Neuronal stem cell (in vitro differentiated cells): ENCODE measurements around the gene GP1BA. TPM values are rescaled to one million over a fixed set of nuclear protein-coding genes. Genes with fewer than 3 reads are reported as not detected.

ENCODE experiments used
- DNase-seq: peaks from one replicate; pipeline ENCODE4 v3.0.0-alpha.2; 2013; ENCODE audit warnings: low spot score
- H2AFZ ChIP-seq: one replicate; pipeline ENCODE4 v1.6.1; 2013; ENCODE audit warnings: mild to moderate bottlenecking, low read length, inconsistent platforms
- H2AK5ac ChIP-seq: 2 replicates; pipeline ENCODE4 v1.6.1; 2013; ENCODE audit warnings: low read depth, mild to moderate bottlenecking, inconsistent platforms, low read length, moderate library complexity, mixed read lengths
- H2BK120ac ChIP-seq: 2 replicates; pipeline ENCODE4 v1.6.1; 2013; ENCODE audit warnings: low read depth, mild to moderate bottlenecking, inconsistent platforms, low read length, moderate library complexity, mixed read lengths
- H2BK12ac ChIP-seq: one replicate; pipeline ENCODE4 v1.6.1; 2013; ENCODE audit warnings: low read length, inconsistent platforms
- H2BK15ac ChIP-seq: 2 replicates; pipeline ENCODE4 v1.6.1; 2013; ENCODE audit warnings: mild to moderate bottlenecking, low read length, inconsistent platforms, mixed read lengths
- H2BK5ac ChIP-seq: one replicate; pipeline ENCODE4 v1.6.1; 2013; ENCODE audit warnings: inconsistent platforms, mild to moderate bottlenecking, low read length, moderate library complexity
- H3K14ac ChIP-seq: one replicate; pipeline ENCODE4 v1.6.1; 2013; ENCODE audit warnings: low read length, inconsistent platforms
- H3K18ac ChIP-seq: 2 replicates; pipeline ENCODE4 v1.6.1; 2013; ENCODE audit warnings: low read length, inconsistent platforms
- H3K23ac ChIP-seq: 2 replicates; pipeline ENCODE4 v1.6.1; 2013; ENCODE audit warnings: low read depth, mild to moderate bottlenecking, mixed read lengths, low read length, inconsistent platforms; ENCODE audit not compliant: poor library complexity
- H3K27ac ChIP-seq: replicated peaks from 3 replicates; pipeline ENCODE4 v1.5.1; 2013; ENCODE audit warnings: low read length, inconsistent platforms
- H3K27me3 ChIP-seq, 3 experiments: 2 replicates each; pipeline ENCODE4 v1.6.1; 2013; ENCODE audit warnings: low read length in 3 of 3, mild to moderate bottlenecking in 2 of 3, inconsistent platforms in 1 of 3, low read depth in 1 of 3, mixed read lengths in 1 of 3, moderate library complexity in 1 of 3; ENCODE audit not compliant: control insufficient read depth in 3 of 3, insufficient read depth in 3 of 3
- H3K36me3 ChIP-seq, 2 donors: replicated peaks in 1 of 2; 2 replicates each; pipeline ENCODE4 v1.6.1; 2013; ENCODE audit warnings: low read length in 2 of 2; ENCODE audit not compliant: control insufficient read depth in 2 of 2, insufficient read depth in 2 of 2
- H3K4ac ChIP-seq: 2 replicates; pipeline ENCODE4 v1.6.1; 2013; ENCODE audit warnings: inconsistent platforms, mild to moderate bottlenecking, low read length, moderate library complexity
- H3K4me1 ChIP-seq, 2 donors: 1 replicate in 1 of 2; 2 replicates in 1 of 2; pipeline ENCODE4 v1.6.1; 2013; ENCODE audit warnings: low read length in 2 of 2, low read depth in 1 of 2; ENCODE audit not compliant: control insufficient read depth in 2 of 2, insufficient read depth in 1 of 2
- H3K4me2 ChIP-seq: one replicate; pipeline ENCODE4 v1.6.1; 2013; ENCODE audit warnings: mild to moderate bottlenecking, low read length, inconsistent platforms; ENCODE audit not compliant: insufficient read depth, poor library complexity, severe bottlenecking
- H3K4me3 ChIP-seq, 2 donors: 2 replicates each; pipeline ENCODE4 v1.5.1; 2013; ENCODE audit warnings: low read length in 2 of 2, mild to moderate bottlenecking in 2 of 2, inconsistent platforms in 1 of 2, moderate library complexity in 1 of 2
- H3K79me1 ChIP-seq: one replicate; pipeline ENCODE4 v1.6.1; 2013; ENCODE audit warnings: low read depth, mild to moderate bottlenecking, inconsistent platforms, low read length, moderate library complexity
- H3K9ac ChIP-seq: one replicate; pipeline ENCODE4 v1.6.1; 2013; ENCODE audit warnings: mild to moderate bottlenecking, low read depth, low read length, inconsistent platforms; ENCODE audit not compliant: poor library complexity
- H3K9me3 ChIP-seq, 2 donors: replicated peaks in 1 of 2; 2 replicates each; pipeline versions ENCODE3 to v1.6.1; 2013; ENCODE audit warnings: low read length in 2 of 2, mild to moderate bottlenecking in 2 of 2, inconsistent platforms in 1 of 2, low read depth in 1 of 2, mixed read lengths in 1 of 2, moderate library complexity in 1 of 2; ENCODE audit not compliant: control insufficient read depth in 2 of 2, insufficient read depth in 1 of 2
- H4K8ac ChIP-seq: one replicate; pipeline ENCODE4 v1.6.1; 2013; ENCODE audit warnings: low read depth, mild to moderate bottlenecking, inconsistent platforms, low read length, moderate library complexity
- H4K91ac ChIP-seq: one replicate; pipeline ENCODE4 v1.6.1; 2013; ENCODE audit warnings: low read length, low read depth, mild to moderate bottlenecking, inconsistent platforms; ENCODE audit not compliant: poor library complexity
- WGBS, 2 donors: extraction: QIAGEN DNeasy Blood & Tissue Kit; methylation state at CpG; one replicate each; pipeline ENCODE4 v1.1.7; 2013; ENCODE audit warnings: missing lambda C conversion rate in 2 of 2, mixed read lengths in 1 of 2; ENCODE audit not compliant: insufficient read length in 2 of 2, insufficient replicate concordance in 1 of 2; ENCODE audit errors: extremely low coverage in 2 of 2; 5-methylcytosine and 5-hydroxymethylcytosine counted together
- small RNA-seq: library from polyadenylated mRNA; stranded (forward); fragments of <200 nt; extraction: miRNeasy Mini kit (QIAGEN cat#:217004); gene quantifications from one replicate; pipeline ENCODE3, GENCODE V24; 2013; ENCODE audit not compliant: insufficient read depth

The GP1BA gene

GRCh38 chr17:4978726-4979125 is 46.6 kb downstream of the GP1BA start:
- Histone ChIP-seq H3K27ac (no peak overlapping the region), H3K27me3 (no peaks in the 10 kb centered on the region), H3K4ac (no peak overlapping the region), H2BK15ac (no peak overlapping the region), H2BK120ac (no peak overlapping the region), H2BK5ac (no peak overlapping the region), H3K9me3 (peaks cover 0 to 1% of the 10 kb centered on the region in 2 donors), H3K23ac (no peak overlapping the region), H4K91ac (no peak overlapping the region), H3K9ac (no peak overlapping the region), H3K36me3 (peaks cover 0 to 5% of the 10 kb centered on the region in 2 donors), H3K18ac (no peak overlapping the region), H3K79me1 (no peaks in the 10 kb centered on the region), H2BK12ac (no peak overlapping the region), H4K8ac (no peak overlapping the region), H3K4me3 (no peak overlapping the region), H3K14ac (no peak overlapping the region), H3K4me2 (no peak overlapping the region), H2AFZ (no peak overlapping the region), H3K4me1 (peaks cover 3% of the 10 kb centered on the region in 2 donors), H2AK5ac (no peak overlapping the region)
- no peak for DNase-seq

GRCh38 chr17:4980644-4981216 is 48.7 kb downstream of the GP1BA start:
- peak overlapping the region; percentile 83 for H2AFZ ChIP-seq
- no peak overlapping the region for H2BK5ac ChIP-seq
- no peak overlapping the region for H3K4me3 ChIP-seq
- H2BK12ac ChIP-seq: peak overlapping the region; percentile 24
- peak; percentile 72 for DNase-seq
- no peak overlapping the region for H2AK5ac ChIP-seq
- H3K4me1 ChIP-seq: peaks cover 3% of the 10 kb centered on the region in 2 donors
- peaks cover 0 to 3% (median 0%) of the 10 kb centered on the region in 3 experiments for H3K27me3 ChIP-seq
- no peak overlapping the region for H2BK120ac ChIP-seq
- H4K8ac ChIP-seq: no peak overlapping the region
- H3K36me3 ChIP-seq: peaks cover 0 to 2% of the 10 kb centered on the region in 2 donors
- no CpG with 5 or more reads among the region's 6 CpGs for WGBS, 2 donors
- H3K27ac ChIP-seq: no peak overlapping the region
- H2BK15ac ChIP-seq: no peak overlapping the region
- H3K79me1 ChIP-seq: no peaks in the 10 kb centered on the region
- no peak overlapping the region for H3K4ac ChIP-seq
- peak overlapping the region; percentile 22 for H3K18ac ChIP-seq
- H3K9ac ChIP-seq: peak overlapping the region; percentile 14
- H3K9me3 ChIP-seq: no peaks in the 10 kb centered on the region
- H4K91ac ChIP-seq: no peak overlapping the region
- no peak overlapping the region for H3K23ac ChIP-seq
- H3K14ac ChIP-seq: no peak overlapping the region
- no peak overlapping the region for H3K4me2 ChIP-seq

DNA sequence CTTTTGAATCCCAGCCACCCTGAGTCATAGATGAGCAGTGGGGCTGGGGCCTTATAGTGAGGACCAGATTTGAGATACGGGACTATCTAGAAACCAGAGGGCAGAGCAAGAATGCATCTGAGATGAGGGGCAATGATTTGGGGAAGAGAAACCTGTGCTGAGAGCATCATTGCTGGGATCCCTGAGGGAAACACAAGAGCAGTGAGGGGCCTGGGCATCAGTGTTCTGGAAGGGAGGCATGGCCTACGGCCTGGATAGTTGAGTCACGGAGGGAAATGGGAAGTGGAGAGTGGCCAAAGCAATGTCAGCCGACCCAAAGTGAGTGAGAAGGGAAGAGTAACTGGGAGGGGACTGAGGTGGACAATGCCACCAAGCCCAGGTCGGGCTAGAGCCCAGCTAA is 50.2 kb downstream of the GP1BA start:
- Histone ChIP-seq H2AK5ac (no peak overlapping the region), H2AFZ (no peak overlapping the region)
- WGBS, 2 donors: no CpG with 5 or more reads among the region's 5 CpGs

More for the DNA sequence above, 50.2 kb downstream of the GP1BA start:
- Histone ChIP-seq H3K9me3 (no peaks in the 10 kb centered on the region), H3K36me3 (peaks cover 0 to 2% of the 10 kb centered on the region in 2 donors), H3K4me2 (no peak overlapping the region), H2BK15ac (no peak overlapping the region), H3K14ac (no peak overlapping the region), H3K79me1 (no peaks in the 10 kb centered on the region), H4K8ac (no peak overlapping the region), H3K4me1 (peaks cover 3 to 6% of the 10 kb centered on the region in 2 donors), H2BK5ac (no peak overlapping the region), H3K9ac (no peak overlapping the region), H3K27me3 (peaks cover 0 to 15% (median 2%) of the 10 kb centered on the region in 3 experiments), H2BK12ac (no peak overlapping the region), H3K27ac (no peak overlapping the region), H2BK120ac (no peak overlapping the region), H4K91ac (no peak overlapping the region), H3K23ac (no peak overlapping the region), H3K4ac (no peak overlapping the region), H3K18ac (no peak overlapping the region), H3K4me3 (no peak overlapping the region)
- no peak for DNase-seq

Small RNA genes within 50 kb of the gene (small RNA-seq; reads per million reads assigned to genes)
- gene MIR6864 (not detected), gene MIR6865 (not detected)
